Measurements from ENCODE around the gene IL27RA.

- no peak for TF ChIP-seq POLR2A (IDR thresholded peaks at IDR 0.05)
- TF ChIP-seq CTCF (IDR thresholded peaks at IDR 0.05) = no peak
- no peak for TF ChIP-seq POLR2AphosphoS5 (IDR thresholded peaks at IDR 0.05)
Measured at GRCh38 chr19:14030997-14031718, 404 bp upstream of the IL27RA start.
